ENCODE results near the gene SLC9A9. TPM values are rescaled to one million over a fixed set of nuclear protein-coding genes. Genes with fewer than 3 reads are reported as not detected.
A peak's percentile ranks its signal among the peaks of the same experiment; 100 is the strongest.

The SLC9A9 gene
- total and polyA plus RNA-seq, 8 donors, result 0.28 to 5.9 (median 0.75) TPM

DNA sequence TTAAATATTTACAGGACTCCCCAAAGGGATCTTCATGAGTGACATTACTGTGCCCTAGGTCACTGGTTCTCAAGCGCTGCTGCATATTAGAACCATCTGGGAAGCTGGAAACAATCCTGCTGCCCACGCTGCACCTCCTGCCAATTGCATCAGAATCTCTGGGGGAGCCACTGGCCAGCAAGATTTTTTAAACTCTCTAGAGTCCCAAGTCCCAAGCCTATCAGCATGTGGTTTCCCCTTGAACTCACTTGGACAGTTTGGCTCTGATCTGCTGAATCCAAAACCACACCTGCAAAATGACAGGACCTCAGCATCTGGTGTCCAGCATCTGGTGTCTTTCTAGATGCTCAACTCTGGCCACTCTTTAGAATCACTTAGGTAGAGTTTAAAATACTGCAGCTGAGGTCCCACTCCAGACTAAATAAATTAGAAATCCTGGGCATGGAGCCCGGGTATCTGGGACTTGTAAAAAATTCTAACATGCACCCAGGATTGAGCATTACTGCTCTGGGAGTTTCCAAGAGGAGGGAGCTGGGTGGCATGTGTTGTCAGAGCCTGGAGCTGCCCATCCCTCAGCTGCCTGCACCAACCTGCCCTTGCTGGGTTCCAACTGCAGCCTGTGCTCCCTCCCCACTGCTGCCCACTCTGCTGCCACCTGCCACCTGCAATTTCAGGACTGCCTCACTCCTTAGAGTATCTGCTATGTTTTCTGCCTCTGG is 311.3 kb downstream of the SLC9A9 start:
- no peaks in the 10 kb centered on the region for H3K36me3 ChIP-seq
- WGBS, 2 donors, result 59 to 71% methylated on average over 3 of the region's 3 CpGs
- DNase-seq (peak in 1 of 6 donors; percentile 2), ATAC-seq (peak in 2 of 4 donors; percentile 19 to 51), FAIRE-seq (no peak)
- H3K27ac ChIP-seq, result no peak overlapping the region
- H3K4me3 ChIP-seq, result no peak overlapping the region
- H3K27me3 ChIP-seq, result no peaks in the 10 kb centered on the region
- no peaks in the 10 kb centered on the region for H3K9me3 ChIP-seq
- TF ChIP-seq, protein P1, sequence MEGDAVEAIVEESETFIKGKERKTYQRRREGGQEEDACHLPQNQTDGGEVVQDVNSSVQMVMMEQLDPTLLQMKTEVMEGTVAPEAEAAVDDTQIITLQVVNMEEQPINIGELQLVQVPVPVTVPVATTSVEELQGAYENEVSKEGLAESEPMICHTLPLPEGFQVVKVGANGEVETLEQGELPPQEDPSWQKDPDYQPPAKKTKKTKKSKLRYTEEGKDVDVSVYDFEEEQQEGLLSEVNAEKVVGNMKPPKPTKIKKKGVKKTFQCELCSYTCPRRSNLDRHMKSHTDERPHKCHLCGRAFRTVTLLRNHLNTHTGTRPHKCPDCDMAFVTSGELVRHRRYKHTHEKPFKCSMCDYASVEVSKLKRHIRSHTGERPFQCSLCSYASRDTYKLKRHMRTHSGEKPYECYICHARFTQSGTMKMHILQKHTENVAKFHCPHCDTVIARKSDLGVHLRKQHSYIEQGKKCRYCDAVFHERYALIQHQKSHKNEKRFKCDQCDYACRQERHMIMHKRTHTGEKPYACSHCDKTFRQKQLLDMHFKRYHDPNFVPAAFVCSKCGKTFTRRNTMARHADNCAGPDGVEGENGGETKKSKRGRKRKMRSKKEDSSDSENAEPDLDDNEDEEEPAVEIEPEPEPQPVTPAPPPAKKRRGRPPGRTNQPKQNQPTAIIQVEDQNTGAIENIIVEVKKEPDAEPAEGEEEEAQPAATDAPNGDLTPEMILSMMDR (IDR thresholded peaks at IDR 0.05), result no peak
- no peaks in the 10 kb centered on the region for H3K4me1 ChIP-seq
- intact Hi-C loops (cut with DNase I), result no loop called here

DNA sequence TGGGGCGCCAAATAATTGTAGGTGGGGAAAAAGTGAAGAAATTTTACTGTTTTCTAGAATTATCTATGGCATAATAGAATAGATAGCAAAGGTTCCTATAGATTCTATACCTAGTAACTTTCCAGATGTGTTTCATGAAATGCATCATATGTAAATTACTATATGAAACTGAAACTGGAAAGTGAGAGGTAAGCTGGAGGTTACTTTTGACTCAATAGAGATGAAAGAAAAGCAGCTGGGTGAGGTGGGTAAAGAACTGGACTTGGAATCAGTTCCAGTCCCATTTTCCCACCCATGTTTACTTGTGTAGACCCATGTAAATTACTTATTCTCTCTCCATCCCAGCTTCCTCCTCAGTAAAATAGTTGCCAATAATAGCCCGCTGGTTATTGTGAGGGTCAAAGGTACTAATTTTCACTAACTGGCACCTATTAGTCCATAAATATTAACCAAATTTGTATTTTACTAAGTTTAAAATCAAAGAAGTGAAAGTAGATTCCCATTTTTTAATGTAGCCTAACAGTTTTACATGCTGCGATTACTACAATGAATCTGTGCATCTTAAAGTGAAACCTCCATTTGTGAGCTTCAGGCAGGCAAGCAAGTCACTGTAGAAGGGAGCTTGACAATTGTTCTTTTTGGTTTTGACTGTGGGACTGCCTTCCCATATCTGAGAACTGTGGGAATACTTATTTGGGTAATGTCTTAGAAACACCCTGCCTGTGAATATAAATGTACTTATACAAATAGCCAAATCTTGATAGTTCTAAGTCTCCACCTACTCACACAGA is 312.1 kb downstream of the SLC9A9 start:
- no peaks in the 10 kb centered on the region for H3K27me3 ChIP-seq
- no peak for DNase-seq
- no peak for FAIRE-seq
- no peaks in the 10 kb centered on the region for H3K36me3 ChIP-seq
- TF ChIP-seq, protein P1 (IDR thresholded peaks at IDR 0.05), result no peak
- H3K4me1 ChIP-seq, result no peaks in the 10 kb centered on the region
- intact Hi-C loops (cut with DNase I), result no loop called here
- no peak for ATAC-seq
- H3K4me3 ChIP-seq, result no peak overlapping the region
- H3K9me3 ChIP-seq, result no peaks in the 10 kb centered on the region
- H3K27ac ChIP-seq, result no peak overlapping the region
- 86 to 89% methylated on average over 3 of the region's 3 CpGs for WGBS, 2 donors

DNA sequence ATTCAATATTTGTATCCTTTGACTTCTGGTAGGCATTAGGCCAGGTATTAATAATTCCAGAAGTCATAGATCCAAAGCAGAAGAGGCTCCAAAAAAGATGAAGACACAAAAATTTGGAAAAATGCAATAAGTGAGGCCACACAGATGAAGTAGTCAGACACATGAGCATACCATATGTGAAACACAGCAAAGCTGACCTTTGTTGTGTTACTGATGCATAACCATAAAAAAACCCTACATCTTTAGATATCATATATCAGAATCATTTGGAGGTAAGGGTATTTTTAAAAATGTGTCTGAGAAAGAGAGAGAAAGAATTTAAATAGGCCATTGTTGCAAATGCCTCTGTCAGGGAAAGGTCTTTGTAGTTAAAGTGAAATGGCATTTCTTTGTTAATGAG is 314.9 kb downstream of the SLC9A9 start:
- DNase-seq, result no peak
- Histone ChIP-seq H3K9me3 (no peaks in the 10 kb centered on the region), H3K27ac (no peak overlapping the region), H3K36me3 (no peaks in the 10 kb centered on the region), H3K27me3 (no peaks in the 10 kb centered on the region), H3K4me3 (no peak overlapping the region), H3K4me1 (no peaks in the 10 kb centered on the region)
- TF ChIP-seq, protein P1 (IDR thresholded peaks at IDR 0.05), result no peak
- FAIRE-seq, result no peak
- ATAC-seq, result no peak
- intact Hi-C loops (cut with DNase I), result no loop called here

DNA sequence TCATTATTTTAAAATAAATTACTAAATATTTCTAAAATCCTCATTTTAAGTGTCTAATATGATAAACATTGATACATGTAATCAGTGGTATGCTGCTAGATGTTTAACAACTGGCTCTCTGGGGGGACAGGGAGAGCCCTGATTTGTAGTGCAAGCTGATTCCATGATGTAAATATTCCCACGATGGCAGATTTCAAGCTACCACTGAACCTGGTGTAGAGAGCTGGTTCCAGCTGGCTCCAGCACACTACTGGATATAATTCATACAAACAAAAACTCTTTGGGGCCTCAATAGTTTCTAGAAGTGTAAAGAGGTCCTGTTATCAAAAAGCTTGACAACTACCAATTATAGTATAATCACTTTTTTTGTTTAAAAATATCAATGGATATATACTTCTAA is 316.2 kb downstream of the SLC9A9 start:
- TF ChIP-seq, protein P1 (IDR thresholded peaks at IDR 0.05), result no peak
- H3K27ac ChIP-seq, result no peak overlapping the region
- ATAC-seq (no peak), DNase-seq (no peak), FAIRE-seq (no peak)
- no peaks in the 10 kb centered on the region for H3K27me3 ChIP-seq
- intact Hi-C loops (cut with DNase I), result no loop called here
- whole genome bisulfite sequencing, 2 donors, result 66 to 71% methylated on average over 1 of the region's 1 CpG
- no peaks in the 10 kb centered on the region for H3K36me3 ChIP-seq
- H3K4me1 ChIP-seq, result no peaks in the 10 kb centered on the region
- no peak overlapping the region for H3K4me3 ChIP-seq
- no peaks in the 10 kb centered on the region for H3K9me3 ChIP-seq

DNA sequence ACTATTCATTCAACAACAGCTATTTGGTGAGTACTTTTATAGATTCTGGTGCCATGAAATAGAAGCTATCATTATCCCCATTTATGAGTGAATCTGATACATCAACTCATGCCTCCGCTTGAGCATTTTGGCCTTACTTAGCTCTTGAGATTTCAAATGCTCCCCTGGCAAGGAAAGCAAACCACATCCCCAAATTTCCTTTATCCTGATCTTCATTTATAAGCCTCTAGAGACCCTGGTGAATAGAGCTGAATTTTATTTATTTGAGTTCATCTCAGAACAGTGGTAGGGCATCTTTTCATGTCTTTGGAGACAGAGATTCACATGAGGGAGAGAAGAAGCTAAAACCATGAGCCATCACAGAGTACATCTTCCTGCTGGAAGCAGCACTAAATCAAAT is 317.2 kb downstream of the SLC9A9 start:
- ATAC-seq (no peak), FAIRE-seq (no peak), DNase-seq (no peak)
- Histone ChIP-seq H3K9me3 (no peaks in the 10 kb centered on the region), H3K4me3 (no peak overlapping the region), H3K36me3 (no peaks in the 10 kb centered on the region), H3K4me1 (no peaks in the 10 kb centered on the region), H3K27ac (no peak overlapping the region), H3K27me3 (no peaks in the 10 kb centered on the region)
- WGBS, 2 donors, result 29 to 95% methylated on average over 1 of the region's 1 CpG
- intact Hi-C loops (cut with DNase I), result no loop called here
- TF ChIP-seq, protein P1 (IDR thresholded peaks at IDR 0.05), result no peak
